Gastrocnemius medialis (tissue), 4 donors: Measurements from ENCODE around the gene ARHGEF4. TPM values are rescaled to one million over a fixed set of nuclear protein-coding genes. Genes with fewer than 3 reads are reported as not detected.

Experiments used
- ATAC-seq, 2 donors: fragments of 150-250 bp; one replicate each; pipeline ENCODE4 v1.9.1; 2016
- DNase-seq, 2 donors: peaks; one replicate each; pipeline ENCODE4 v3.0.0-alpha.2; 2019
- H3K27ac ChIP-seq, 4 donors: fragments of 200-600 bp; sonication (generic); 1 replicate in 1 of 4; 2 replicates in 3 of 4; pipeline ENCODE4 v1.5.1; 2016 to 2018; ENCODE audit warnings: mild to moderate bottlenecking in 2 of 4, moderate library complexity in 1 of 4
- H3K27me3 ChIP-seq, 3 donors: fragments of 200-600 bp; sonication (generic) in 2 of 3; 1 replicate in 1 of 3; 2 replicates in 2 of 3; pipeline versions ENCODE4 v1.5.1 to v1.6.0; 2016 to 2019; ENCODE audit warnings: mild to moderate bottlenecking in 1 of 3, moderate library complexity in 1 of 3
- H3K36me3 ChIP-seq, 2 donors: fragments of 200-600 bp; sonication (generic) in 1 of 2; one replicate each; pipeline ENCODE4 v1.5.1; 2017 to 2018
- H3K4me1 ChIP-seq, 2 donors: fragments of 200-600 bp; sonication (generic) in 1 of 2; one replicate each; pipeline ENCODE4 v1.5.1; 2016 to 2017; ENCODE audit warnings: mild to moderate bottlenecking in 2 of 2
- H3K4me3 ChIP-seq, 4 donors: fragments of 200-600 bp; sonication (generic) in 3 of 4; 1 replicate in 1 of 4; 2 replicates in 3 of 4; pipeline ENCODE4 v1.5.1; 2016 to 2019; ENCODE audit warnings: mild to moderate bottlenecking in 2 of 4
- H3K9me3 ChIP-seq, 3 donors: fragments of 200-600 bp; sonication (generic) in 2 of 3; 1 replicate in 1 of 3; 2 replicates in 2 of 3; pipeline ENCODE4 v1.5.1; 2016 to 2019
- POLR2A ChIP-seq, 2 donors: fragments of 450-650 bp; IDR thresholded peaks; one replicate each; pipeline ENCODE4 v1.6.1; 2017; ENCODE audit warnings: antibody characterized with exemption in 2 of 2, mild to moderate bottlenecking in 2 of 2, moderate library complexity in 2 of 2
- in situ Hi-C, 4 donors: fragments of 200-750 bp; cut with MboI; loops; one replicate each; pipeline versions ENCODE4 v1.15.0 to v1.8.0; 2017; ENCODE audit warnings: low sequenced_read_pairs in 4 of 4
- intact Hi-C: fragments of 100-400 bp; cut with DNase I; formaldehyde crosslinking; loops from one replicate; pipeline ENCODE4 v1.15.1; 2023; ENCODE audit warnings: low total_unique reads
- total RNA-seq, 4 donors: library from RNA; depleted of rRNA; stranded (reverse); fragments of >200 nt; gene quantifications; one replicate each; pipeline versions ENCODE4 v1.1.0 to v1.2.3, GENCODE V29; 2016
- TF ChIP-seq, protein P1 (sequence below), 5 experiments: fragments of 450-650 bp in 3 of 5; fragments of 200-600 bp in 2 of 5; sonication (generic) in 2 of 5; IDR thresholded peaks in 4 of 5; conservative IDR thresholded peaks in 1 of 5; 1 replicate in 4 of 5; 2 replicates in 1 of 5; pipeline ENCODE4 v1.5.1; 2016 to 2019; ENCODE audit warnings: antibody characterized with exemption in 5 of 5, mild to moderate bottlenecking in 3 of 5, moderate library complexity in 3 of 5

Gene ARHGEF4
- total RNA-seq, 4 donors from 2014 or later = 1.0 to 14.8 (median 5.1) TPM

DNA sequence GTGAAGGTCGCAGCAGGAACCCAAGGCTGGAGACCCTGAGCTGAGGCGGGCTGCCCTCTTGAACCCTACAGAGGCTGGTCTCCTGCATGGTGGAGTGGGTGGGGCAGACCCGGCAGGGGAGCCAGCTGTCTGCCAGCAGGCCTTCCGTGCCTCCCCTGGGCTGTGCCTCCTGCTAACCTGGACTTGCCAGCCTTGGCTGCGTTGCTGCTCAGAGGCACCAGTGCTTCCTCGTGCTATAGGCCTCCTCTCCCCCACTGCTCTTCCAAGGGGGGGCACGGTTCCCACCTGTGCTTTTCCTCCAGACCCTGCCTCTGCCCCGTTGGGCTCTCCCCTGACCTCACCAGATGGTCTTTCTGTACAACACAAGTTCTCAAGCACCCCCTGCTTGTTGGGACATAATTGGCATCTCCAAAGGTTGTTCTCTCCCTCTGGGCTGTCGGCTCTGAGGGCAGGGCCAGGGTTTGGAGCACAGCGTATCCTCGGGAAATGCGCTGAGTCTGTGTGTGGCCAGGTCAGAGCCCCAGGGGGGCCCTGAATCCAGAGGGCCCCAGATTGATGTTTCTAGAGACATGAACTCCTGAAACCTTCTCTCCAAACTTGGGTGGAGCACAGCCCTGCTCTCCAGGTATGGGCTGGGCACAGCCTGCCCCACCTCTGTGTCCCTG is 6.7 kb downstream of the ARHGEF4 start:
- intact Hi-C loops = no loop called here
- DNase-seq = no peak
- TF ChIP-seq, protein P1, sequence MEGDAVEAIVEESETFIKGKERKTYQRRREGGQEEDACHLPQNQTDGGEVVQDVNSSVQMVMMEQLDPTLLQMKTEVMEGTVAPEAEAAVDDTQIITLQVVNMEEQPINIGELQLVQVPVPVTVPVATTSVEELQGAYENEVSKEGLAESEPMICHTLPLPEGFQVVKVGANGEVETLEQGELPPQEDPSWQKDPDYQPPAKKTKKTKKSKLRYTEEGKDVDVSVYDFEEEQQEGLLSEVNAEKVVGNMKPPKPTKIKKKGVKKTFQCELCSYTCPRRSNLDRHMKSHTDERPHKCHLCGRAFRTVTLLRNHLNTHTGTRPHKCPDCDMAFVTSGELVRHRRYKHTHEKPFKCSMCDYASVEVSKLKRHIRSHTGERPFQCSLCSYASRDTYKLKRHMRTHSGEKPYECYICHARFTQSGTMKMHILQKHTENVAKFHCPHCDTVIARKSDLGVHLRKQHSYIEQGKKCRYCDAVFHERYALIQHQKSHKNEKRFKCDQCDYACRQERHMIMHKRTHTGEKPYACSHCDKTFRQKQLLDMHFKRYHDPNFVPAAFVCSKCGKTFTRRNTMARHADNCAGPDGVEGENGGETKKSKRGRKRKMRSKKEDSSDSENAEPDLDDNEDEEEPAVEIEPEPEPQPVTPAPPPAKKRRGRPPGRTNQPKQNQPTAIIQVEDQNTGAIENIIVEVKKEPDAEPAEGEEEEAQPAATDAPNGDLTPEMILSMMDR (IDR thresholded peaks at IDR 0.05 in 4 of 5, conservative IDR thresholded peaks at IDR 0.05 in 1 of 5) = no peak
- no peak for TF ChIP-seq POLR2A (IDR thresholded peaks at IDR 0.05)

DNA sequence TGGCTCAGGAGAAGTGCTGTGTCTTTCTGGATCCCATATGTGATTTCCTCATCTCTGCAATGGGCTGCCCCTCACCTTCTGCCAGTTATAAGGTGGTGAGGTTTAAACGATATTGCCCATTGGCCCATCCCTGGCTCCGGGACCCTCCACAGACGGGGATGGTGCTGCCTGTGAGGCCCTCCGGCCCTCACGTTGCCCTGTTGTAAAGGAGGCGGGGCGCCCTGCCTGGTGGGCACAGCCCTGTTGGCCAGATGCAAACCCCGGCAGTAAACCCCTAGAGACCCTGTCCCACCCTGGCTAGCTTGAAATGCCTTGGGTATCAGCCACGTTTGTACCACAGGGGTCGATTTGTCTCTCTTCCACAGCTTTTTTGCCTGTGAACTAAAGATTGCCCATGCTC is 7.4 kb downstream of the ARHGEF4 start:
- intact Hi-C loops = no loop called here
- Histone ChIP-seq H3K27ac (no peak overlapping the region), H3K27me3 (no peaks in the 10 kb centered on the region), H3K4me3 (no peak overlapping the region), H3K9me3 (no peaks in the 10 kb centered on the region), H3K4me1 (no peaks in the 10 kb centered on the region), H3K36me3 (no peaks in the 10 kb centered on the region)
- DNase-seq (no peak), ATAC-seq (no peak)
- in situ Hi-C loops = no loop called here
- TF ChIP-seq, protein P1 (IDR thresholded peaks at IDR 0.05 in 4 of 5, conservative IDR thresholded peaks at IDR 0.05 in 1 of 5) = no peak
- TF ChIP-seq POLR2A (IDR thresholded peaks at IDR 0.05) = no peak

More for the DNA sequence above, 6.7 kb downstream of the ARHGEF4 start:
- ATAC-seq = no peak
- Histone ChIP-seq H3K36me3 (no peaks in the 10 kb centered on the region), H3K27me3 (no peaks in the 10 kb centered on the region), H3K4me3 (no peak overlapping the region), H3K27ac (no peak overlapping the region), H3K9me3 (no peaks in the 10 kb centered on the region), H3K4me1 (no peaks in the 10 kb centered on the region)
- in situ Hi-C loops = no loop called here

GRCh38 chr2:130845505-130846085 is 8.9 kb downstream of the ARHGEF4 start:
- no peaks in the 10 kb centered on the region for H3K27me3 ChIP-seq
- no peak overlapping the region for H3K27ac ChIP-seq
- peaks cover 0 to 3% of the 10 kb centered on the region in 2 donors for H3K4me1 ChIP-seq
- intact Hi-C loops (no loop called here), in situ Hi-C loops (no loop called here)
- H3K36me3 ChIP-seq = no peaks in the 10 kb centered on the region
- ATAC-seq (no peak), DNase-seq (no peak)
- H3K4me3 ChIP-seq = no peak overlapping the region
- TF ChIP-seq, protein P1 (IDR thresholded peaks at IDR 0.05 in 4 of 5, conservative IDR thresholded peaks at IDR 0.05 in 1 of 5) = no peak
- TF ChIP-seq POLR2A (IDR thresholded peaks at IDR 0.05) = no peak
- H3K9me3 ChIP-seq = no peaks in the 10 kb centered on the region

GRCh38 chr2:130846233-130846632 is 9.5 kb downstream of the ARHGEF4 start:
- no peak for DNase-seq
- intact Hi-C loops = no loop called here
- H3K36me3 ChIP-seq = no peaks in the 10 kb centered on the region

More at GRCh38 chr2:130846233-130846632, 9.5 kb downstream of the ARHGEF4 start:
- ATAC-seq = no peak
- H3K4me1 ChIP-seq = peaks cover 0 to 8% of the 10 kb centered on the region in 2 donors
- no peaks in the 10 kb centered on the region for H3K9me3 ChIP-seq
- in situ Hi-C loops = no loop called here
- TF ChIP-seq, protein P1 (IDR thresholded peaks at IDR 0.05 in 4 of 5, conservative IDR thresholded peaks at IDR 0.05 in 1 of 5) = no peak
- TF ChIP-seq POLR2A (IDR thresholded peaks at IDR 0.05) = no peak
- no peak overlapping the region for H3K4me3 ChIP-seq
- H3K27ac ChIP-seq = no peak overlapping the region
- no peaks in the 10 kb centered on the region for H3K27me3 ChIP-seq
